Stimulated activated CD4-positive, alpha-beta T cell treated with anti-CD3 and anti-CD28 coated beads, Interleukin-12 subunit alpha, Interleukin-12 subunit beta, amount 100 ng/mL, for 24 hours (primary cell): ENCODE measurements around the gene TAB3.

Source experiments
- DNase-seq, 2 experiments: peaks; one replicate each; pipeline ENCODE4 v3.0.0-alpha.2; 2020; ENCODE audit warnings: low read depth in 2 of 2

The TAB3 gene

GRCh38 chrX:30889147-30890140, at the start of gene TAB3:
TAB3 (minus strand) TSS chrX:30889254; CDS start chrX:30859588, 29,666 bp downstream.
- DNase-seq: peak; percentile 80 to 83

GRCh38 chrX:30938295-30938694, 49.2 kb upstream of the TAB3 start:
- no peak for DNase-seq

- DNase-seq: no peak
Observed at GRCh38 chrX:30935985-30936384, 46.9 kb upstream of the TAB3 start.

GRCh38 chrX:30931920-30932319, 42.9 kb upstream of the TAB3 start:
- DNase-seq: no peak

GRCh38 chrX:30930679-30931078, 41.6 kb upstream of the TAB3 start:
- DNase-seq: no peak

GRCh38 chrX:30930143-30930542, 41.1 kb upstream of the TAB3 start:
- no peak for DNase-seq

GRCh38 chrX:30920271-30920670, 31.2 kb upstream of the TAB3 start:
- no peak for DNase-seq

GRCh38 chrX:30918480-30918879, 29.4 kb upstream of the TAB3 start:
- no peak for DNase-seq

- DNase-seq: no peak
Observed at GRCh38 chrX:30913492-30913891, 24.4 kb upstream of the TAB3 start.

GRCh38 chrX:30910124-30910860, 21.2 kb upstream of the TAB3 start:
- no peak for DNase-seq

GRCh38 chrX:30906726-30907125, 17.7 kb upstream of the TAB3 start:
- no peak for DNase-seq

- no peak for DNase-seq
Observed at GRCh38 chrX:30905321-30905720, 16.3 kb upstream of the TAB3 start.

GRCh38 chrX:30904632-30905031, 15.6 kb upstream of the TAB3 start:
- DNase-seq: no peak

- DNase-seq: no peak
Observed at GRCh38 chrX:30904186-30904585, 15.1 kb upstream of the TAB3 start.

GRCh38 chrX:30900227-30900626, 11.2 kb upstream of the TAB3 start:
- no peak for DNase-seq

GRCh38 chrX:30898886-30899285, 9.8 kb upstream of the TAB3 start:
- DNase-seq: no peak

GRCh38 chrX:30895370-30895769, 6.3 kb upstream of the TAB3 start:
- no peak for DNase-seq

- DNase-seq: no peak
Observed at GRCh38 chrX:30893206-30893605, 4.2 kb upstream of the TAB3 start.

GRCh38 chrX:30892591-30892990, 3.5 kb upstream of the TAB3 start:
- no peak for DNase-seq

- DNase-seq: peak in 1 of 2 experiments; percentile 3
Observed at GRCh38 chrX:30888526-30889146, 418 bp downstream of the TAB3 start.

- DNase-seq: peak; percentile 13 to 52
Observed at GRCh38 chrX:30887721-30888120, 1.3 kb downstream of the TAB3 start.

GRCh38 chrX:30887288-30887687, 1.8 kb downstream of the TAB3 start:
- no peak for DNase-seq
